Measurements from ENCODE around the gene S100A9.
"Not testable (repeated sequence)": the region's sequence is repeated elsewhere in the genome, so short reads cannot be mapped to it uniquely, and the experiment has no call there.

The S100A9 gene

DNA sequence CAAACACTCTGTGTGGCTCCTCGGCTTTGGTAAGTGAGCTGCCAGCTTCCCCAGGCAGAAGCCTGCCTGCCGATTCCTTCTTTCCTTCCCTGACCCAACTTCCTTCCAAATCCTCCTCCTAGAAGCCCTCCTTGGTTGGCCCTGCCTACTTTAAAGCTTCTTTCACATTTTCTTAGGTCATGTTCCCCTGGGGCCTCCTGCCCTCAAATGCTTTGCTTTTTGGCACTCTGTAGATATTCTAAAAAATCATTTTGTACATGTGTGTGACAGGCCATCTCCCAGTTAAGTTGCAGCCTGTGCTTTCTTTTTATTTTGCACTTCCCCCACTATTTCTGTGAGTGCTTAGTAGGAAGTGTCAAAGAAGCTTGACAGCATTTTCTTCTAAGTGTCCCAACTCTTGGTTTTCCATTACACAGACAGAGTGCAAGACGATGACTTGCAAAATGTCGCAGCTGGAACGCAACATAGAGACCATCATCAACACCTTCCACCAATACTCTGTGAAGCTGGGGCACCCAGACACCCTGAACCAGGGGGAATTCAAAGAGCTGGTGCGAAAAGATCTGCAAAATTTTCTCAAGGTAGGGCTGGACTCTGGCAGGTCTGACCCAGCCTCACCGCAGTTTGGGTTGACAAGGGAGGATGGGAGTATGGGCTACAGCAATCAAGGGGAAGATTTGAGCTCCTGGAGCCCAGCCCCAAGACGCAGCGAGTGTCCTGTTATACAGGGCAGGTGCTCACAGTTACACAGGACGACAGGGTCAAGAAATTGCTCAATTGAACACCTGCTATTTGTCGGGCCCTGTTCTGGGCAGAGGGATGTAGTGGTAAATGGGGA lies at the start of gene S100A9:
S100A9 (plus strand) TSS at position 2 of the 838 bp plus-strand sequence; CDS start at position 432, 430 bp downstream.
- DNase-seq (ENCODE audit: low read depth), result no peak

DNA sequence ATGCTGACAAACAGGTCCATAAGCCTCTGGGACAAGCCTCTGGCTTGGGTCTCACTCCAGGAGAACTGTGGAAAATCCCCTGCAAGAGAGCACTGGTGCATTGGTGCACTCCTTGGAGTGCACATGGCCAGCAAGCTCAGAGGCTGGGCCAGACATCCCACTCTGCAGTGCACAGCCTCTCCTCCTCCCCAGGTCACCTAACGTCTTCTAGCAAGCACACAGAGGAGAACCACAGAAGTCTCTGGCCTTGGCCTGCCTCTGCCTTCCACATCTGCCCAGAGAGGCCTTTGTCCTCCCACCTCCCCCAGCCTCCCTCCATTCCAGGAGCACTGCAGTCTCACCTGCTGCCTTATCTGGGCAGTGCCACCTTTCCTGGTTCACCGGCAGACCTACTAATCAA lies 49.1 kb upstream of the S100A9 start:
- DNase-seq (ENCODE audit: low read depth), result no peak

- no peak for DNase-seq (ENCODE audit: low read depth)
Measured at GRCh38 chr1:153309441-153309840, 48.2 kb upstream of the S100A9 start.

GRCh38 chr1:153310526-153310925 lies 47.1 kb upstream of the S100A9 start:
- no peak for DNase-seq (ENCODE audit: low read depth)

DNA sequence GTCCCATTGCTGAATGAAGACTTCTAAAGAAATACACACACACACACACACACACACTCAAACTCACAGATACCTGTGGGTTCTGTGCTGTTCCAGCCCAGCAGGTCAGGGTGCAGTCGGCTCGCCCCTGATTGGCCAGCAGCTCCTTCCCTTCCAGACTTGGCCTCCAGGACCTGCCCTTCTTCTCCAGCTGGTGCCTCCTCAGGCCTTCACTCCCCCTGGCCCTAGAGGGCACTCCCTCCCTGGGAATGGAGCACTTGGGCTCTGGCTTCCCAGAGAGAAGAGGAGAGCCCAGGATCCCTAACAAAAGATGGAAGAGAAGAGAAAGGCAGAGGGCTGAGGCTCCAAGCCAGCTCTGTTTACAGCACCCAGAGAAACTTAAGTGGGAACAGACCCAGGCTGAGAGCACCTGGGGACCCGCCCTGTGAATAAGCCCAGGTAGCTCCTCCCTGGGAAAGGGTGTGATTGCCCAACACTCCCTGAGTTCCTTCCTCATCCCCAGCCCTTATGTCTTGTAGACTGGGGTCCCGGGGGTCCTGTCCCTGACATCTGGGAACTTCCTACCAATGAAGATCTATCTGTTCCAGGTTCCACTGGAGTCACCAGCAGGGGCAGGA lies 45.0 kb upstream of the S100A9 start, which contains the start of gene PGLYRP3:
PGLYRP3 (minus strand) TSS at position 383 of the 617 bp plus-strand sequence. CDS start 2,287 bp downstream, outside the sequence.
- DNase-seq (ENCODE audit: low read depth), result no peak

DNA sequence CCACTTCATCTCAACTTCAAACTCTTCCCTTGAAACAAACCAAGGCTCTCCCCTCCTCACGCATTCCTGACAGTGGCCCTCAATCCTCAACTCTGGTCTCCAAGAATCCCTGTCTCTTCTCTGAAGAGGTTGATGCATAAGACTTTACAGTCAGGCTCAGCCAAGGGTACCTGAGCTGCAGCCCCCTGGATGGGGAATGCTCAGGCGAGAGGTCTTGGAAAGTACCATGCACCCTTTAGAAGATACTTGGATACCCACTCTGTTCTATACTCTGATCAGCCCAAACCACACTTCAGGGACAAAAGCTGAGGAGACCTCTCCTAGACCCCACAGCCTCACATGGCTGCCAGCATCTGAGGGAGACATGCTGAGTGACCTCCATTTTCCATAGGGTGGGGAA lies 44.4 kb upstream of the S100A9 start:
- DNase-seq (ENCODE audit: low read depth), result no peak

GRCh38 chr1:153314388-153314787 lies 43.3 kb upstream of the S100A9 start:
- not testable (repeated sequence) for DNase-seq (ENCODE audit: low read depth)

DNA sequence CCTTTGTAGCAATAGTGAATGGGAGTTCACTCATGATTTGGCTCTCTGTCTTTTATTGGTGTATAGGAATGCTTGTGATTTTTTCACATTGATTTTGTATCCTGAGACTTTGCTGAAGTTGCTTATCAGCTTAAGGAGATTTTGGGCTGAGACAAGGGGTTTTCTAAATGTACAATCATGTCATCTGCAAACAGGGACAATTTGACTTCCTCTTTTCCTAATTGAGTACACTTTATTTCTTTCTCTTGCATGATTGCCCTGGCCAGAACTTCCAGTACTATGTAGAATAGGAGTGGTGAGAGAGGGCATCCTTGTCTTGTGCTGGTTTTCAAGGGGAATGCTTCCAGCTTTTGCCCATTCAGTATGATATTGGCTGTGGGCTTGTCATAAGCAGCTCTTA lies 41.6 kb upstream of the S100A9 start:
- not testable (repeated sequence) for DNase-seq (ENCODE audit: low read depth)

GRCh38 chr1:153318145-153318544 lies 39.5 kb upstream of the S100A9 start:
- DNase-seq (ENCODE audit: low read depth), result not testable (repeated sequence)

DNA sequence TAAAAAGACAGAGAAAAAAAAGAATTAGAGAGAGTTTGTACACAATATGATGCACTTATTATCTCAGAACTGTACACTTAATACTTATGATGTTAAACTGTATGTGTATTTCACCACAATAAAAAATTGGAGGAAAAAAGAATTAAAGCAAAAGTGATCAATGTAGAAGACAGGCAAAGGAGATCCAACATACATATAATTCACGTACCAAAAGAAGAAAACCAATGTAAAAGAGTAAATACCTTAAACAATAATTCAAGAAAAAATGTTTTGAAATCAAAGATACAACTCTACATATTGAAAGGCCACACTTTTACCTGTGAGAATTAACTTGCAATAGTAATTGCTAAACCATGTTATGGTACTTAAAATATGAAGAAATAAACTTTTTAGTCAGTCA lies 35.1 kb upstream of the S100A9 start:
- no peak for DNase-seq (ENCODE audit: low read depth)

- no peak for DNase-seq (ENCODE audit: low read depth)
Measured at GRCh38 chr1:153324912-153325311, 32.7 kb upstream of the S100A9 start.

- DNase-seq (ENCODE audit: low read depth), result no peak
Measured at GRCh38 chr1:153333902-153334301, 23.8 kb upstream of the S100A9 start.

DNA sequence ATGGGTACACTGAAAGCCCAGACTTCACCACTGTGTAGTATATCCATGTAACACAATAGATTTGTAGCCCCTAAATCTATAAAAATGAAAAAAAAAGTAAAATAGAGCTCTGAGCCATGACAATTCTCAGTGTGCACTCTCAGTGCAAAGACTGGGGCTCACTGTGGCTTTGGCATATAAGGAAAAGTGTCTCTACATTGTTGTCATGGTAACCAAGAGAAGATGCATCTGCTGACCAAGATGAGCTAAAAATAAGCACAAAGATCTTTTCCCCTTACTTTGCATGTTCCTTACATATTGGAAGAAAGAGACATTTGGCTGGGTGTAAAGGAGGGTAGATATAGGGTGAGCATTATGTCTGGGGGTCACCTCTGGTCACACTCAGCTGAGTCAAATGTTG lies 21.0 kb upstream of the S100A9 start:
- DNase-seq (ENCODE audit: low read depth), result no peak

GRCh38 chr1:153337980-153338853 lies 19.4 kb upstream of the S100A9 start:
- no peak for DNase-seq (ENCODE audit: low read depth)

GRCh38 chr1:153339802-153340201 lies 17.9 kb upstream of the S100A9 start:
- no peak for DNase-seq (ENCODE audit: low read depth)

DNA sequence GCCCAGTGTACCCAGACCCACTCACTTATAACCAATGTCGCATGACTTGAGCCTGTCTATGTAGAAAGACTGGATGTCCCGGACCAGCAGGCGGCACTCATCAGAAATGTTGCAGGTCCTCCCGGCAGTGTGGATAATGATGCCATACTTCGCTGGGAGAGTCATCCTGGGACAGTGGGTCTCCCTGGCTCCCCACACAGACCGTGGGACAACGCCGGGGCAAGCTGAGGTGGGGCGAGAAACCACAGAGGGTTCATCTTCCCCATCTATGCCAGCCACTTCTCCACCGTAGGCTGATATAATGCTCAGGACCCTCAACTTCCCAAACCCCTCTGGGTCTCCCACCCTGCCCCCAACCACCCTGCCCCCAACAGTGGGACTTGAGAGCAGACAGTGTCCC lies 17.3 kb upstream of the S100A9 start:
- DNase-seq (ENCODE audit: low read depth), result no peak

DNA sequence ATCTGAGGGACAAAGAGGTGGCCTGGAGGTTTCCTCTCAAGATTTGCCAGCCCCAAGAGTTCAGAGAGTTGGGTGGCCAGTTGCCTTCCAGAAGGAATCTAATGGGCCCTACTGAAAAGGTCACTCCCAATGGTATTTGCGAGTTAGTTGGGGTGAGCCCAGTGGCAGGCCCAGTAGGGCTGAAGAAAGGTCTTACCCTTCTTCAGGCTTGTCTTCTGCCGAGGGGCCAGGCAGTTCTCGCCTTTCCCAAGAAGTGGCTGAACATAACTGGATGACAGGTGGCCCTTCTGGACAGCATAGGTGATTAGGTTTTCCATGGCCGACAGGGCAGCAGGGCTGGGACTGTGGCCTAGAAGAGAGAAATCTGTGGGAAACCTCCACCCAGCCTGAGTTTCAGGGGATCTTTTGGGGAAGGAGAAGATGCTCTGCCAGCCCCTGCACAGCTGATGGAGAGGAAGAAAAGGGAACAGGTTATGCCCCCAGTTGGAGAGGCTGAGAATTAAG lies 16.2 kb upstream of the S100A9 start:
- DNase-seq (ENCODE audit: low read depth), result no peak

- DNase-seq (ENCODE audit: low read depth), result no peak
Measured at GRCh38 chr1:153342178-153342577, 15.5 kb upstream of the S100A9 start.

- no peak for DNase-seq (ENCODE audit: low read depth)
Measured at GRCh38 chr1:153343040-153343681, 14.5 kb upstream of the S100A9 start.

- no peak for DNase-seq (ENCODE audit: low read depth)
Measured at GRCh38 chr1:153343811-153344717, 13.6 kb upstream of the S100A9 start.

GRCh38 chr1:153344718-153345025 lies 13.0 kb upstream of the S100A9 start:
- no peak for DNase-seq (ENCODE audit: low read depth)

All from stimulated activated CD8-positive, alpha-beta memory T cell treated with anti-CD3 and anti-CD28 coated beads, Interleukin-7, amount 100 ng/mL, for 24 hours (primary cell).